HT-29 (cell line): ENCODE results near the gene FIGN. TPM values are rescaled to one million over a fixed set of nuclear protein-coding genes. Genes with fewer than 3 reads are reported as not detected.

Source experiments
- DNase-seq: peaks from one replicate; pipeline ENCODE4 v3.0.0-alpha.2; 2015; ENCODE audit warnings: low spot score
- total RNA-seq: library from RNA; depleted of rRNA; stranded (reverse); fragments of >200 nt; shearing (Covaris generic); gene quantifications from 2 replicates; pipeline ENCODE4 v1.2.3, GENCODE V29; 2014

Gene FIGN
- total RNA-seq, 1 experiment from 2014 or later, result not detected

DNA sequence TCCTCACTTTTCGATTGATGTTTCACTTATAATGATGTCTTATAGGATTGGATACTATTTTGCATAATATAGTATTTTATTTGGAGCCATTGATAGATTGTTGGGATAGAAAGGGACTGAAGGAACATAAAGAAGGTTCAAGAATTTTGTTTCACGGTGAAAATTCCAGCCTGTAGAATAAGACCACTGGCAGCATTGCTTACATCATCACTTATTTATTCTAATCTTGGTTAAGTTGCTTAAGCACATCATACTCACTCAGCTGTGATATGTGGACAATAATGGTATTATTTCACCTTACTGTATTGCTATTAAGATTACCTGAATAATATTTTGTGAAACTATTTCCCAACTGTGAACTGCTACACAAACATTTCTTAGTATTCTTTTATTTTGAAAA lies 118.3 kb downstream of the FIGN start:
- DNase-seq, result no peak

DNA sequence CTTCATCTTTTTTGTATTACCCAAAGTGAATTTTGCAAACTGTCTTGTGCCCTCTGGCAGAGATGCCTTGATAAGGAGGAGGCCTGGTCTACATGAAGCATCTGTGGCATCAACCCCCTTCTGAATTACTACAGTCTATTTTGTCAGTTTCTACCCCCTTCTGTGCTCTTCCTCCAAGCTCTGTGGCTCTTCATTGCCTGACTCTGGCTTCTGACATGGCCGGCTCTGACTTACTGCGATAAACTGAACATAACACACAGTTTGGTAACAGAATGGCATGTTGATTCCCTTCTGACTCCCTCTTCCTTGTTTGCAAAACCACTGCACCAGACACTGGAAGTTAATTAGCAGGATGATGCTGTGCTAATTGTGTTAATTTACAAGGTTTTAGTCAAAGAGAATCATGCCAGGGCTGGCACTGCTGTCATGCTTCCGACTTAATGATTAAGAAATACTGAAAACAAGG lies 122.5 kb downstream of the FIGN start:
- DNase-seq, result no peak

DNA sequence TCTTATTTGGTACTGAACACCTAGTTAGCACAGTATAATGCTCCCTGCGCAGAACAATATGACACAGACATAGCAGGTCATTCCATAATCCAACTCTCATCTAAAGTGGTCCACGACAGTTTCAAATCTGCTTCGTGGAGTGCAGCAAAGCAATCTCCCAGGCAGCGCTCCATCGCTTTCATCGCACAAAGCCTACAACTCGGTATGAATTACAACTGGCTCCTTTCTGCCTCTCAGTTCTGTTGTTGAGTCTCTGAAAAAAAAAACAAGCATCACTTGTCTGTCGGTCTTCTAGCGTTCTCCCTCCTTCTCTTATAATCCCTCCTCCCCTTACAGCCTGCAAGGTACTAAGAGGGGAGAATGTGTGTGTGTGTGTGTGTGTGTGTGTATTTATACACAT lies 123.5 kb downstream of the FIGN start:
- DNase-seq, result no peak

- no peak for DNase-seq
Measured at GRCh38 chr2:163611557-163611906, 124.3 kb downstream of the FIGN start.

- peak; percentile 66 for DNase-seq
Measured at GRCh38 chr2:163610817-163611556, 124.8 kb downstream of the FIGN start.

DNA sequence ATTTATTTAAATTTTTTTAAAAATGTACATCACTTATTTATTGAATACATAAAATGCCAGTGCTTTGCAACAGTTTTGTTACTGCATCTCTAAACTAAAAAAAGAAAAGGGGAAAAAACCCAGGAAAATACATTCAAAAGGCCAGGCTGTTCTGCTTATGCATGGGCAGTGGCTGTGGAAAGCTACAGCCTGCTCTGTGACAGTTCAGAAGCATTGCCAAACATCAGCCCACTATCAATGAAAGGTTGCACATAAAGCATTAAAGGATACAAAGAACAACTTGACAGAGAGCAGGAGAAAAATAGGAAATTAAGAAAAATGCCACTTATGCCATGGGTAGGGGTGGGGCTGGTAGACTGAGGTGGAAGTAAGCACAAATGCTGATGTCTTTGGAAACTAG lies 128.2 kb downstream of the FIGN start:
- DNase-seq, result no peak

DNA sequence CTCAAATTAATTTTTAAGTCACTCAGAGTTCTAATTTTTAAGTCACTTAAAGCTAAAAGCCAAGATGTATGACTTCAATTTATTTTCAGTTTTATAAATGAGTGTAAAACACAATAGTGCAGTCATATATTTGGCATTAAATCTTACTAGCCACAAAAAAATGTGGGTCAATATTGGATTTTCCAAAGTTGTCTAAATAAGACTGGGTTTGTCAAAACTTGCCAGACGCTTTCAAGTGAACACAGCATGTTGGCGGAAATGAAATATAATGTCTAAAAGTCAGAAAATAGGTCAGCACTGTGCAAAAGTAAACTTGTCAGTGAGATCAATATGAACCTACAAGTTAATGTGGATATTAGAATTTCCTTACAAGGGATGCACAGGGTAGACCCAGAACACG lies 128.9 kb downstream of the FIGN start:
- DNase-seq, result no peak

DNA sequence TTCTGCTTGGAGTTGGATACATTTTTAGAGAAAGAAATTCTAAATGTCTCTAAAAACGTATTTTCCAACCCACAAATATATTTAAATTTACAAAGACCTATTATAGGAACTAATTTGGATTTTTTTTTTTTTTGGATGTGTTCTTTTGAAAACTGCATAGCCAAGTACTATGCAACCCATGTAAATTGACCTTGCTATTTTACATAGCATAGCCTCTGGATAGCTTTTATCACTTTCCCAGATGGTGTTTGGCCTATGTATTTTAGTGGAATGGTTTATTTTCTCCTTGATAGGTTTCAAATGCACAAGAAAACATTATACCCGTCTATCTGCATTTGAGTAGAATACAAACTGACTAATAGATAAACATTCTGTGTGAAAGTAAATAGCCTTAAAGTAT lies 130.0 kb downstream of the FIGN start:
- no peak for DNase-seq

GRCh38 chr2:163604941-163605555 lies 130.8 kb downstream of the FIGN start:
- no peak for DNase-seq

- no peak for DNase-seq
Measured at GRCh38 chr2:163602196-163602595, 133.6 kb downstream of the FIGN start.

DNA sequence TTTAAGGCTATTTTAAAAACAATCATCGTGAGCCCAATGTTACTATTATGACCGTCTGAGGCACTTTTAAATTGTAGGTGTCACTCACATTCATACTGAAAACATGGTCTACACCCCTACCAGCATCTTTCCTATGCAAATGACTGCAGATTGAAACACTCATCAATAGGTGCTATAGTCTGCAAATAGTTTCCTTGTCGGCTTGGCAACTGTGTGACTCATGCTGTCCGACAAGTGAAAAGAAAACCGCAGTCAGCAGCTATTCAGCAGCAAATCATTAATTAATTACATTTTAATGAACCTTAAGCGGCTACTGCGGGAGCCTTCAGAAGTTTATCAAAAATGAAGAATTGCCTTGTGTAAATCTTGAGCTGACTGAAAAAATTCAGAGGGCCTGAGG lies 134.4 kb downstream of the FIGN start:
- DNase-seq, result peak; percentile 70

GRCh38 chr2:163600801-163601200 lies 135.0 kb downstream of the FIGN start:
- no peak for DNase-seq

DNA sequence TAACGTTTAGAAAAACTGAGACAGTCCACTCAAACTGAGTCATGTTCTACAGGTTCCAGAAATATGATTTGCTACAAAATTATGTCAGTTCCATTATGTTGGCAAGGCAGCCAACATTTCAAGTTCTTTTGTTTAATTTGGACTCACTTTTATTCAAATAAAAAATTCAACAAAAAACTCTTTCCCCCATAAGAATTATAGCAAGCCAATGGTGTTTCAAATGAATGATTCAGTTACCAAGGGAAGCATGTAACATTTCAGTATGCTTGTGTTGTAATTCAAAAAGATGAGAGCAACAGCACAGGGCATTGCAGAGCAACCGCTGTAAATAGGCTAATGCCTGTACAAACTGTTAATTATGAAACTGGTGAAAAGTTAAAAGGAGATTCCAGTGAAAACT lies 140.8 kb downstream of the FIGN start:
- no peak for DNase-seq

DNA sequence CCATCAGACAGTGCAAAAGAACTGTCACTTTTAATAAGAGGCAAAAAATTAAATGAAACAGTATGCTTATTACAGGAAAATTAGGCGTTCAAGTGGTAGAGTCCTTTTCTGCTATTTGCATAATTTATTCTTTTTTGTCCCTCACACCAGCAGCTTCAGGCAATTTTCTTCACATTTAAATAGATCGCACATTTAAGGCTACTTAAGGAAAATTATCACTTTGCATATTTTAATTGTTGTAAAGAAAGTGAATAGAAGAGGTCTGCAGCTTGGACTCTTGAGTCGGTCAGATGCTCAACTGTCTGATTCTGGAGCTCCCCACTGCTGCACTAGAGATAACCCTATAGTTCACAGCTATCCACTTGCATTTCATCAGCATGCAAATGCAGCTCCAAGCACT lies 141.3 kb downstream of the FIGN start:
- DNase-seq, result no peak

DNA sequence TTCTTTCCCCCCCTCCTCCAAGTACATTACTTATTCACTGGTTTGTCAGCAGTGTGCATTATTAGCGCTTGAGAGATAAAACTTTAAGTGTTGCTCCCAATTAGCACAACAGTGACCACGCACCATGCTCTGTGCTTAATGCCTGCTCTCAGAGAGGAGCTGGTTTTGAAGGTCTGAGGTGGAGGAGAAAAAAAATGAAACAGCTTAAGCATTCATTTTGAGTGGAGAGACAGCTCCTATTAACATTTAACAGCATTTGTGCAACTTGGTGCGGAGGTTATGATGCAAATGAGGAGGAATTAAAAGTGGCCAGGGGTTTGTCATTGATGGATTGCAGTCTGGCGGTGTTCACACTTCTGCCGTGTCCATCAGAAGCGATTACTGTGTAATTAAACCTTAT lies 141.8 kb downstream of the FIGN start:
- DNase-seq, result no peak

DNA sequence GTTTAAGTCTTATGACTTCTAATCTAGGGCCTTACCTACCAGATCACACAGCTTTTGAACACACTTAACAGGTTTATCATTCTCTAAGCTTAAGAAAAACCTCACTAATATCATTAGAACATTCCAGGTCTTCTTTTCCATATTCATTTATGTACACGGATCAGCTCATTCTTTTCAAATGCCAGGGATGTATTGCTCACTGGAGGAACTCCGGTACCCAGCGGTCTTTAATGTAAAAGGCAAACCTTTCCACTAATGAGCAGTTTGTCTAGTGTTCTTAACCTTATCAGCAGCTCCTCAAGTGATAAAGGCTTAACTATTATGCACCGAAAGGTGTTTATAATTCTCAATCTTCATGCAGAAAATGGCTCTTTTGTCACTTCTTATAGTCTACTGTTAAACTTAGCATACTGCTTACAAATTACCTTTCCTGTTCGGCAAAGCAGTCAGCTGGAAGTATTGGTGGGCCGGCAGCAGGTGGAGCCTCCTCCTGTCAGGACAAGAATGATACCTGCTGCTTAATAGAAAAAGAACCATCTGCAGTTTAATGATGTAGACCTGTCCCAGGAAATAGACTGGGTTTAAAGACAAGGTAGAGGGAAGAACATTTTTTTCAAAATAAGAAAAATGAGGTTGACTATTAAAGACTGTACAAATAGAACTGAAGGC lies 142.7 kb downstream of the FIGN start:
- no peak for DNase-seq

DNA sequence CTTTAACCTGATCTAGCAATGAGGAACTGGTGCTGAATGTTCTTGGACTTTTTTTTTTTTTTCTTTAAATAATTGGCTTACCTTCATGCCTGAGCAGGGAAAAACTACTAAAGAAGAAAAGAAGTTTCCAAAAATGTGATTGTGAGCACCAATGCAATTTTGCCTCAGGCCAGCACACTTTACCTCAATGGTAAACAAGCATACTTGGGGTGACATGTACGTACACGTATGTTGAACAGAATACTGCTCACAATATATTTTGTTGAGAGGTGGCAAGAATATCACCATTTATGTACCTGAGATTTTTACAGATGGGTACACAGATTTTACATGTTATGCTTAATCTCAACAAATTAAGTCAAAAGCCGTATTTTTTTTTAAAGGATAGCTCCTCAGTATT lies 144.3 kb downstream of the FIGN start:
- no peak for DNase-seq

DNA sequence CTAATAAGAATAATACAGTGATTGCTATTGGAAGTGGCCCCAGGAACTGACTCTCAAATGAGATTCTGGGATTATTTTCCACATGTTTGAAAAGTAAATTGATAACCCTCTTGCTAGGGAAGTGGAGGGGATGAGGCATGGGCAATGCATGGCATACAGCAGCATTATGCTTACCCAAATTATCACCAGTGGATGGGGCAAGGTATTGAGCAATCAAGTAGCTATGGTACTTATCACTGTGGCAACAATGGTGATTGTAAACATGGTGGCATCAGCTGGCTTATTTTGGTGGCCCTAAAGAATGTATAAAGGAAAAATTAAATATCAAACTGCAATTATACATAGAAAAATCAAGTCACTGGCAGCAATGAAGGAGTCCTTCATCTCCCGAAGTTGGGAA lies 155.1 kb downstream of the FIGN start:
- no peak for DNase-seq

DNA sequence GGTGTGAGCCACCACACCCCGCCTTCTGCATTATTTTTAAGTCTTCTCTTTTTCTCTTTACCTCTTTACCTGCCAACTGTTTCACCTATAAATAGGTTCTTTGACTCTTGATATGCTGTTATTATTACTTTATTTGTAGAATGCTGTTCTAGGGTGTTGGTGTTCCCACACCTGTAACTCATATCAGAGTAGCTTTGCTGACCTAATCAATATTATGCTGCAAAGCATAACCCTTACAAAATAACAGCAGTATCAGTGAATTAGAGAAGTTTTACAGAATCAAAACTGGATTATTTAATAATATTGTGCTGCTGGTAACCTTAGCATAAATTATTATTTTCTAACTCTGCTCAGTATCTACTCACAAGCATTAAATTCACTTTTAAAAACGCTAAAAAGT lies 161.5 kb downstream of the FIGN start:
- DNase-seq, result no peak

- DNase-seq, result peak; percentile 26
Measured at GRCh38 chr2:163573652-163574051, 162.2 kb downstream of the FIGN start.

GRCh38 chr2:163572850-163573249 lies 163.0 kb downstream of the FIGN start:
- no peak for DNase-seq

GRCh38 chr2:163571423-163572102 lies 164.2 kb downstream of the FIGN start:
- no peak for DNase-seq
